ENCODE data around the gene DCST2. TPM values are rescaled to one million over a fixed set of nuclear protein-coding genes. Genes with fewer than 3 reads are reported as not detected.

Gene DCST2
- total RNA-seq, 2 donors from 2014 or later, result 0.94 to 1.3 TPM

DNA sequence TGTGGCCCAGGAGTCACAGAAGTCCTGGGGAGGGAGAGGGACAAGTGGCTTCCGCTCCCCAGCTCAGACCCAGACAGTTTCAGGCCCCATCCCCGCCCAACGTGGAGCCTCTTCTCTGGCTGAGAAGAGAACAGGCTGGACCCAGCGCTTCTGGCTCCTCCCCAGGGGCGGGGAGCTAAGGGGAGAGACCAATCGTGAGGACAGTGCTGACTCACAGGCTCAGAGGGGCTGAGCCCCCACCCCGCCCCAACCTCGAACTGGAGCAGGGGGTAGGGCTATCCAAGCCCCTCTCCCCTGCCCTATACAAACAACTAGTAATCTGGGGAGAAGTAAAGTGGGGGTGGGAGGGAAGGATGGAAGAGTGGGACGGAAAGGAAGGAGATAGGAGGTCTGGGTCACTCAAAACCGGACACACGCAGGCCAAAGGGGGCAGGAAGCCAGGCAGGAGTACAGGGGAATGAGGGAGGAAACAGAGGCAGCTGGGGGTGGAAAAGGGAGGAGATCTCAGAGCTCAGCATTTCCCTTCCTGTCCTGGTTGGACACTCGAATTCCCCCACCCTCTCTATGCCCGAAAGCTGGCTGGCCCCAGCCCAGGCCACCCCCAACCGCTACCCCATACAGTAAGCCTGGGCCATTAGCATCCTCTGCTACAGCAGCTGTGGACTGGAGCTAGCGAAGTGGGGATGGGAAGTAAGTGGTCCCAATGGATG is 62.8 kb downstream of the DCST2 start, which contains the start of gene SHC1:
Gene SHC1, minus strand, starts transcription at position 117 of the 710 bp plus-strand sequence. CDS start 221 bp downstream, outside the sequence.
- ATAC-seq (no peak), DNase-seq (no peak)
- Mint-ChIP-seq H3K4me1 (peaks cover 27% of the 10 kb centered on the region), H3K36me3 (ENCODE audit: low read depth) (peaks cover 9% of the 10 kb centered on the region), H3K4me3 (peak within 1 kb of the TSS; percentile 57), H3K27ac (peak within 1 kb of the TSS; percentile 87), H3K27me3 (no peaks in the 10 kb centered on the region)
- no peaks in the 10 kb centered on the region for H3K9me3 ChIP-seq (ENCODE audit: control insufficient read depth, low read length, poor library complexity, severe bottlenecking)

DNA sequence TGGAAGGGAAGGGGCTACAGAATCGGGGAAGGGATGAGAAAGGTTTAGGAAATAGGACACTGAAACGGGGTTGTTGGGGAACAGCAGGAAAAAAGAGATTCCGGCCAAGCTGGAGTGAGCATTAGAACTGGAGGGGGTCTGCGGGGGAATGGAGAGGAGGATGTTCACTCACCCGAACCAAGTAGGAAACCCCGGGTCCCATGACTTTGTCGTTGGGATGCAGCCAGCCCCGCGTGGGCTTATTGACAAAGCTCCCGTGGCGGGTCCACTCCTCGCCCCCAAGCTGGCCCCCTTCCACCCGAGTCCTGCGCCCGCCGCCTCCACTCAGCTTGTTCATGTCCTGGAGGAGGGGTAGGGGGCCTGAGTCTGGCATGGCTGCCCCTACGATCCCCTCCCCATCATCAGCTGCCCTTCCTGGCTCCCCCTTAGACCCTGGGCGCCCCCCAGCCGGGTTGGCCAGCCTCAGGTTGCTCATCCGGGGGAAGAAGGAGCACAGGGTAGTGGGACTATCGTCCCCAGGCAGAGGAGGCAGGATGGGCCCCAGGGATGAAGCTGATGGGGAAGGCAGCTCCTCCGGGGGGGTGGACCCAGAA is 63.6 kb downstream of the DCST2 start:
- Mint-ChIP-seq H3K4me1 (peaks cover 27% of the 10 kb centered on the region), H3K36me3 (ENCODE audit: low read depth) (peaks cover 9% of the 10 kb centered on the region)

DNA sequence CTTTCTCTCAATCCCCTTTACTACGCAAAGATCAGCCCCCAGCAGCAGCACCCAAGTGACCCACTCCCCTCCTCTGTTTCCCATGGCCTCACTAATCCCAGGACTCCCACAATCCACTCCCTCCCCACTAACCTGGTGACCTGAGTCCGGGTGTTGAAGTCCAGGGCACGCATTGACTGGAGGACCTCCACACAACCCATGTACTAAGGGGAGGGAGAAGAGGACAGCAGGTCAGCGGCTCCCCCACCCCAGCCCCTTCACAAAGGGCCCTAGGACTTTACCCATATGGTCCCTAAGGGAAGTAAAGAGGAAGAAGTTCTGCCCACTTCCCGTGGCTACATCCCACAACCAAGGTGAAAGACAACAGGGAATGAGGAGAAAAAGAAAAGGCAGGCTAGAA is 64.3 kb downstream of the DCST2 start:
- H3K36me3 Mint-ChIP-seq (ENCODE audit: low read depth), result peaks cover 9% of the 10 kb centered on the region
- H3K27me3 Mint-ChIP-seq, result no peaks in the 10 kb centered on the region
- H3K9me3 ChIP-seq (ENCODE audit: control insufficient read depth, low read length, poor library complexity, severe bottlenecking), result no peaks in the 10 kb centered on the region
- no peak for DNase-seq
- peaks cover 27% of the 10 kb centered on the region for H3K4me1 Mint-ChIP-seq
- H3K4me3 Mint-ChIP-seq, result no peak overlapping the region
- no peak for ATAC-seq
- H3K27ac Mint-ChIP-seq, result peak overlapping the region; percentile 87

More for the DNA sequence above, 63.6 kb downstream of the DCST2 start:
- ATAC-seq, result no peak
- DNase-seq, result no peak
- Mint-ChIP-seq H3K27ac (peak overlapping the region; percentile 87), H3K4me3 (no peak overlapping the region), H3K27me3 (no peaks in the 10 kb centered on the region)
- H3K9me3 ChIP-seq (ENCODE audit: control insufficient read depth, low read length, poor library complexity, severe bottlenecking), result no peaks in the 10 kb centered on the region

DNA sequence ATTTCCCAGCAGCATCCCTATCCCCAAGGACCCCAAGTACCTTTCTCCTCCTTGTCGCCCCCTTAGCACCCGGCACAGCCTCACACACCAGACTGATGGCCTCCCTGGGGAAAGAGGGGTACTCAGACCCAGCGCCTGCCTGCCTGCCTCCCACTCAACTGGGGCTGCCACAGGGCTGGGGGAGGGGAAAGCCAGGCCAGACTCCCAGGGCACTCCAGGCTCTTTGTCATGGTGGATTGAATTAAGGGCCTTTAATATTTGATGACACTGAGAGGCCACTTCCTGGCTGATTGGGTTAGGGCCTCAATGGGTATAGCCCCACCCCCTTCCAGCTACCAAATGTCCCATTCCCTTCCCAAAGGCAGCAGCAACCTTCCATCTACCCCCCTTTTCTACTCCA is 64.8 kb downstream of the DCST2 start:
- Mint-ChIP-seq H3K36me3 (ENCODE audit: low read depth) (peaks cover 11% of the 10 kb centered on the region), H3K27me3 (no peaks in the 10 kb centered on the region), H3K4me1 (peaks cover 30% of the 10 kb centered on the region), H3K4me3 (no peak overlapping the region), H3K27ac (peak overlapping the region; percentile 87)
- no peaks in the 10 kb centered on the region for H3K9me3 ChIP-seq (ENCODE audit: control insufficient read depth, low read length, poor library complexity, severe bottlenecking)
- DNase-seq, result no peak
- no peak for ATAC-seq

Other genes starting within 250 kb of the DCST2 start
- under 1 TPM; 0.12 to 0.29 TPM for gene KCNN3, start 163.5 kb downstream of the DCST2 start, total RNA-seq
- 10 to 100 TPM; 19.0 to 19.9 TPM for gene PMVK, start 97.1 kb downstream of the DCST2 start, total RNA-seq
- 100 to 1,000 TPM; 634 to 767 TPM for gene PBXIP1, start 77.7 kb downstream of the DCST2 start, total RNA-seq
- 10 to 100 TPM; 34.7 to 45.1 TPM for gene PYGO2, start 72.0 kb downstream of the DCST2 start, total RNA-seq
- gene SHC1, start 63.0 kb downstream of the DCST2 start, total RNA-seq, result 100 to 1,000 TPM in 1 of 2 donors, 10 to 100 TPM in 1; 99.5 to 105 TPM
- gene CKS1B, start 59.1 kb downstream of the DCST2 start, total RNA-seq, result 1 to 10 TPM; 9.3 to 9.4 TPM
- gene FLAD1, start 50.4 kb downstream of the DCST2 start, total RNA-seq, result 10 to 100 TPM; 33.2 to 34.7 TPM
- not detected for gene LENEP, start 40.2 kb downstream of the DCST2 start, total RNA-seq
- 10 to 100 TPM; 63.8 to 73.6 TPM for gene ZBTB7B, start 31.0 kb downstream of the DCST2 start, total RNA-seq
- gene DCST1, start within 50 bp of the DCST2 start, total RNA-seq, result under 1 TPM; 0.23 to 0.57 TPM
- gene ADAM15, start 17.5 kb upstream of the DCST2 start, total RNA-seq, result 10 to 100 TPM; 30.3 to 33.8 TPM
- 1 to 10 TPM; 2.6 to 4.9 TPM for gene EFNA4, start 30.0 kb upstream of the DCST2 start, total RNA-seq
- 1 to 10 TPM in 1 of 2 donors, under 1 TPM in 1; 0.29 to 1.3 TPM for gene EFNA3, start 45.1 kb upstream of the DCST2 start, total RNA-seq
- 1 to 10 TPM in 1 of 2 donors, not detected in 1; 1.0 TPM for gene EFNA1, start 94.1 kb upstream of the DCST2 start, total RNA-seq
- 10 to 100 TPM; 25.6 to 27.8 TPM for gene SLC50A1, start 102.1 kb upstream of the DCST2 start, total RNA-seq
- gene DPM3, start 106.8 kb upstream of the DCST2 start, total RNA-seq, result 10 to 100 TPM; 32.1 to 36.0 TPM
- 100 to 1,000 TPM; 110 to 127 TPM for gene KRTCAP2, start 139.5 kb upstream of the DCST2 start, total RNA-seq
- 10 to 100 TPM in 1 of 2 donors, 1 to 10 TPM in 1; 9.8 to 12.7 TPM for gene TRIM46, start 140.1 kb upstream of the DCST2 start, total RNA-seq
- 10 to 100 TPM; 34.6 to 38.4 TPM for gene THBS3, start 174.1 kb upstream of the DCST2 start, total RNA-seq
- gene MTX1, start 174.9 kb upstream of the DCST2 start, total RNA-seq, result 10 to 100 TPM; 20.7 to 28.5 TPM
- gene ENTREP3, start 221.7 kb upstream of the DCST2 start, total RNA-seq, result 1 to 10 TPM; 8.6 to 9.3 TPM
- 10 to 100 TPM; 60.1 to 69.4 TPM for gene SCAMP3, start 228.6 kb upstream of the DCST2 start, total RNA-seq
- 10 to 100 TPM; 54.8 to 57.8 TPM for gene CLK2, start 239.7 kb upstream of the DCST2 start, total RNA-seq
- 1 to 10 TPM; 1.3 to 1.5 TPM for gene HCN3, start 243.7 kb upstream of the DCST2 start, total RNA-seq